Activated CD4-positive, alpha-beta memory T cell treated with anti-CD3 and anti-CD28 coated beads for 36 hours (primary cell): Measurements from ENCODE around the gene POLR1G. TPM values are rescaled to one million over a fixed set of nuclear protein-coding genes. Genes with fewer than 3 reads are reported as not detected.

ENCODE experiments used
- CTCF ChIA-PET: fragments of 350-600 bp; sonication (Branson Sonifier 250); formaldehyde crosslinking; loops from one replicate; lab custom pipeline; 2021; ENCODE audit warnings: antibody characterized with exemption, inconsistent platforms; lab: Charles Lee
- POLR2A ChIA-PET: fragments of 350-600 bp; sonication (Branson Sonifier 250); formaldehyde crosslinking; loops from one replicate; lab custom pipeline; 2021; ENCODE audit warnings: antibody characterized with exemption; lab: Charles Lee
- DNase-seq: peaks from one replicate; pipeline ENCODE4 v3.0.0-alpha.2; 2020
- H3K27ac Mint-ChIP-seq: one replicate; pipeline ENCODE4 v1.8.0; 2021; ENCODE audit warnings: mixed read lengths
- H3K27me3 Mint-ChIP-seq: one replicate; pipeline ENCODE4 v1.8.0; 2021; ENCODE audit warnings: mixed read lengths
- H3K36me3 Mint-ChIP-seq: one replicate; pipeline ENCODE4 v1.8.0; 2021; ENCODE audit warnings: mixed read lengths
- H3K4me1 Mint-ChIP-seq: one replicate; pipeline ENCODE4 v1.8.0; 2021; ENCODE audit warnings: low read depth, mixed read lengths
- H3K4me3 Mint-ChIP-seq: one replicate; pipeline ENCODE4 v1.8.0; 2021; ENCODE audit warnings: mild to moderate bottlenecking, mixed read lengths
- H3K9me3 Mint-ChIP-seq: one replicate; pipeline ENCODE4 v1.8.0; 2021; ENCODE audit warnings: mixed read lengths
- intact Hi-C: fragments of 100-400 bp; cut with micrococcal nuclease; formaldehyde crosslinking; loops from one replicate; pipeline ENCODE4 v1.15.1; 2023
- microRNA-seq: library from miRNA; unstranded; fragments of <30 nt; microRNA quantifications from one replicate; pipeline ENCODE4 v1.2.0, GENCODE V29; 2022; ENCODE audit warnings: borderline number of aligned reads, borderline microRNAs expressed, borderline replicate concordance
- total RNA-seq, 2 experiments: library from RNA; stranded (reverse); gene quantifications; one replicate each; pipeline ENCODE4 v1.2.3, GENCODE V29; 2021

POLR1G gene
- total RNA-seq, 2 experiments from 2014 or later: 11.1 to 12.6 TPM

GRCh38 chr19:45450012-45450333, 43.5 kb downstream of the POLR1G start:
- H3K4me3 Mint-ChIP-seq: peak overlapping the region; percentile 95
- ChIA-PET POLR2A (interaction anchor here (1.2 to 2.1 kb wide), 4 partner anchors 10 to 29 kb away, joined by 3 to 11 read pairs (median 8); partner anchors contain the start of gene FOSB), CTCF (interaction anchor here (1.0 to 4.4 kb wide), 5 partner anchors 11 to 244 kb away, joined by 3 to 41 read pairs (median 12); no protein-coding TSS in a partner anchor)
- peak overlapping the region; percentile 93 for H3K27ac Mint-ChIP-seq
- peaks cover 4% of the 10 kb centered on the region for H3K36me3 Mint-ChIP-seq
- intact Hi-C loops: loop anchor here (1.0 kb wide), 3 partner anchors 17 to 218 kb away; partner anchors contain the start of genes FOSB and GIPR
- peaks cover 2% of the 10 kb centered on the region for H3K9me3 Mint-ChIP-seq
- H3K27me3 Mint-ChIP-seq: no peaks in the 10 kb centered on the region
- peaks cover 44% of the 10 kb centered on the region for H3K4me1 Mint-ChIP-seq
- DNase-seq: no peak

DNA sequence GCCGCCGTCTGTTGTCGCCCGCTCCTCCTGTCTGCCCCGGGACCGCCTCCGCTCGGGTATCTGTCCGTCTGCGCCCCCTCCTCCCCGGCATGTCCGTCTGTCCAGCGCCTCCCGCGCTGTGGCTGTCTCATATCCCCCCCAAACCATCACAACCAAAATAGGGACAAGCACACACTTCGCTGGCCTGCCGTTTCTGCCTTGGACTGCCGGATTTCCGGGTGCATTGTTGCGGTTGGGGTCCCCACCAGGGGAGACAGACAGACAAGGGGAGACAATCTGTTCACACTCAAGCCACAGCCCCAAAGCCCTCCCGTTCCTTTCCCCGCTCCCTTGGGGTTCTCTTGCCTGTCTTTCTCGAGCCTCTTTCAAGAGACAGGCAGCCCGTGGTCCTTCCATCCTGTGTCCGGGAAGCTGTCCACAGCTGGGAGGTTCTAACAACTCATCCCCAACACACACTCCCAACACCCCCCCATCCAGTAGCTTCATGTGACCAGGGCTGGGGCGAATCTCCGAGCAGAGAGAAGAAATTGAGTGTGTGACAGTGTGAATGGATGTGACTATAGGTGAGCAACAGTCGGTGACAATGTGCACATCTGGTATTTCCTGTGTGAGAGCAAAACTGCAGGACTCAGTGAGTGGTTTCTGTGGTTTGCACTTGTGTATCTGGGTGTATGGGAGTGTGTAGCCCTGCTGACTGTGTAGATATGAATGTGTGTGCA, 44.8 kb downstream of the POLR1G start:
- intact Hi-C loops: no loop called here
- POLR2A ChIA-PET: interaction anchor here (0.6 to 2.1 kb wide), 5 partner anchors 16 to 181 kb away, joined by 3 to 18 read pairs (median 3); partner anchors contain the start of gene FOSB
- Mint-ChIP-seq H3K9me3 (peaks cover 2% of the 10 kb centered on the region), H3K4me3 (peak overlapping the region; percentile 72), H3K36me3 (peaks cover 4% of the 10 kb centered on the region), H3K27me3 (no peaks in the 10 kb centered on the region), H3K27ac (peak overlapping the region; percentile 70), H3K4me1 (peaks cover 49% of the 10 kb centered on the region)
- CTCF ChIA-PET: interaction anchor here (0.6 to 2.0 kb wide), 4 partner anchors 11 to 34 kb away, joined by 3 to 11 read pairs (median 4); no protein-coding TSS in a partner anchor
- DNase-seq: peak; percentile 67

DNA sequence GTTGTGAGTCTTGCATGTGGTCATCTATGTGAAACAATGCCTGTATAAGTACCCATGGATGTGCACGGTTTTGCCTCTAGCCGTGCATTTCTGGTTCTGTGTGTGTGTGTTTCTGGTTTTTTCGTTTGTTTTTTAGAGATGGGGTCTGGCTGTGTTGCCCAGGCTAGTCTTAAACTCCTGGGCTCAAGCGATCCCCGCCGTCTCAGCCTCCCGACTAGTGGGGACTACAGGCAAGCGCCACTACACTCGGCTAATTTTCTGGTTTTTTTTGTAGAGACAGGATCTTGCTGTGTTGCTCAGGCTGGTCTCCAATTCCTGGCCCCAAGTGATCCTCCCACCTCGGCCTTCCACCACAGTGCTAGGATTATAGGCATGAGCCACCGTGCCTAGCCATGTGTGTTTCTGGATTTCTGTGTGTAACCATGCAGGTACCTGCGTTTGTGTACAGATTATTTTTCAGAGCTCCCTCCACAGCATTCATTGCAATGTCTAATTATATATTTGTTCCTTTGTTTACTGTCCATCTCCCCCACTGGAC, 45.5 kb downstream of the POLR1G start:
- H3K4me3 Mint-ChIP-seq: peak overlapping the region; percentile 72
- H3K27ac Mint-ChIP-seq: peak overlapping the region; percentile 70
- intact Hi-C loops: no loop called here
- H3K36me3 Mint-ChIP-seq: peaks cover 4% of the 10 kb centered on the region
- peaks cover 49% of the 10 kb centered on the region for H3K4me1 Mint-ChIP-seq
- peaks cover 2% of the 10 kb centered on the region for H3K9me3 Mint-ChIP-seq
- POLR2A ChIA-PET: interaction anchor here (1.0 to 2.1 kb wide), 4 partner anchors 16 to 28 kb away, joined by 3 to 18 read pairs (median 6); partner anchors contain the start of gene FOSB
- H3K27me3 Mint-ChIP-seq: no peaks in the 10 kb centered on the region
- CTCF ChIA-PET: interaction anchor here (0.9 to 2.0 kb wide), 4 partner anchors 12 to 34 kb away, joined by 3 to 11 read pairs (median 5); no protein-coding TSS in a partner anchor
- no peak for DNase-seq

DNA sequence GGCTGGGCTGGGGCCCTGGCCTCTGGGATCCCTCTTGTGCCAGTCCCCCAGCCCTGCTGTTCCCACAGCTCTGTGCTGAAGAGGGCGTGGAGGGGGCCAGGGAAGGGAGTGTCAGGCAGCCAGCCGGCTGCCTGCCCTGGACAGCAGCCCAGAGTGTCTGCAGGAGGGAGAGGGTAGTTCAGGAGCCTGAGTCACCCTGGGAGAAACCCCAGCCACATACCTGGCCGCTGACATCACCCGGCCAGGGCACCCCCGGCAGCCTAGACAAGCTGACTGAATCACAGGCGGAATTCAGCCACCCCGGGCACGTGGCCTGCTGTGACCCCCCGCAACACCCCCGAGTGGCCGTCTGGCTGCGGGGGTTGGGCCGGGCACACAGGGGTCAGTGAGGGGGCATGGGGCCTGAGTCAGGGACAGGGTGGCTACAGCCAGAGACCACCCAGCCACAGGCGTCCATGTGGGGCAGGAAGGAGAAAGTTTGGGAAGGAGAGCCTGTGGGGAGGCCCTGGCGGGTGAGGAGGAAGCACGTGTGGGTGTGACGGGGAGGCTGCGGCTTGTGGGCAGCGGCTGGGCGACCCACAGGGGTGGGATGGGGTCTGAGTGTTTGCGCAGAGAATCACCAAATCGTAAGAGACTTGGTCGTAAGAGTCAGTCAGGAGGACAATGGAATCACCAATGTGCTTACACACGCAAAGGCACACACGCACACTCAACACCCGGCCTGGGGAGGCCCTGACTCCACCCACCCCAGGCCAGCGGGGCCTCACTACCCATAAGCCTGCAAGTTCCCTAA, 49.5 kb downstream of the POLR1G start:
- no peaks in the 10 kb centered on the region for H3K36me3 Mint-ChIP-seq
- peak overlapping the region; percentile 56 for H3K27ac Mint-ChIP-seq
- H3K4me1 Mint-ChIP-seq: peaks cover 29% of the 10 kb centered on the region
- H3K9me3 Mint-ChIP-seq: peaks cover 2% of the 10 kb centered on the region
- intact Hi-C loops: no loop called here
- H3K4me3 Mint-ChIP-seq: no peak overlapping the region
- H3K27me3 Mint-ChIP-seq: no peaks in the 10 kb centered on the region
- ChIA-PET CTCF (interaction anchor here (0.6 to 3.3 kb wide), 9 partner anchors 10 to 1402 kb away, joined by 3 to 18 read pairs (median 3); partner anchors contain the start of gene FOSB), POLR2A (interaction anchor here (0.6 to 2.5 kb wide), 4 partner anchors 10 to 53 kb away, joined by 3 to 18 read pairs (median 4); partner anchors contain the start of gene FOSB)
- peak; percentile 84 for DNase-seq

- no peak overlapping the region for H3K4me3 Mint-ChIP-seq
- no peak for DNase-seq
- H3K4me1 Mint-ChIP-seq: peaks cover 24% of the 10 kb centered on the region
- POLR2A ChIA-PET: interaction anchor here (0.6 to 2.5 kb wide), 4 partner anchors 9 to 53 kb away, joined by 3 to 18 read pairs (median 4); partner anchors contain the start of gene FOSB
- peak overlapping the region; percentile 23 for H3K27ac Mint-ChIP-seq
- no peaks in the 10 kb centered on the region for H3K27me3 Mint-ChIP-seq
- CTCF ChIA-PET: interaction anchor here (0.6 to 3.3 kb wide), 7 partner anchors 10 to 1402 kb away, joined by 3 to 18 read pairs (median 3); partner anchors contain the start of gene FOSB
- H3K36me3 Mint-ChIP-seq: no peaks in the 10 kb centered on the region
- intact Hi-C loops: no loop called here
- H3K9me3 Mint-ChIP-seq: peaks cover 2% of the 10 kb centered on the region
Measured at GRCh38 chr19:45456500-45456815, 50.0 kb downstream of the POLR1G start.

GRCh38 chr19:45457776-45458175, 51.3 kb downstream of the POLR1G start:
- ChIA-PET POLR2A (no interaction called here), CTCF (no interaction called here)
- intact Hi-C loops: no loop called here

More at GRCh38 chr19:45457776-45458175, 51.3 kb downstream of the POLR1G start:
- no peak for DNase-seq
- Mint-ChIP-seq H3K27me3 (no peaks in the 10 kb centered on the region), H3K27ac (no peak overlapping the region), H3K9me3 (no peaks in the 10 kb centered on the region), H3K36me3 (no peaks in the 10 kb centered on the region), H3K4me1 (peaks cover 14% of the 10 kb centered on the region), H3K4me3 (no peak overlapping the region)

Small RNAs within 50 kb of the gene (microRNA-seq; reads per million reads assigned to microRNA genes)
- not detected for gene MIR6088

Other genes with a start within 250 kb of the POLR1G start
- under 1 TPM; 0.10 to 0.22 TPM for gene NKPD1, start 245.7 kb upstream of the POLR1G start, total RNA-seq
- 10 to 100 TPM; 35.1 to 39.9 TPM for gene TRAPPC6A, start 228.4 kb upstream of the POLR1G start, total RNA-seq
- gene BLOC1S3, start 227.9 kb upstream of the POLR1G start, total RNA-seq: 10 to 100 TPM; 10.4 to 11.8 TPM
- not detected for gene EXOC3L2, start 161.2 kb upstream of the POLR1G start, total RNA-seq
- 10 to 100 TPM; 20.3 to 21.6 TPM for gene MARK4, start 155.4 kb upstream of the POLR1G start, total RNA-seq
- gene CKM, start 83.8 kb upstream of the POLR1G start, total RNA-seq: not detected
- gene KLC3, start 65.9 kb upstream of the POLR1G start, total RNA-seq: not detected
- gene ERCC2, start 36.1 kb upstream of the POLR1G start, total RNA-seq: 10 to 100 TPM; 27.2 to 27.4 TPM
- gene PPP1R13L, start 1.6 kb upstream of the POLR1G start, total RNA-seq: 1 to 10 TPM; 8.1 to 9.2 TPM
- 10 to 100 TPM; 59.4 to 59.7 TPM for gene ERCC1, start 17.3 kb downstream of the POLR1G start, total RNA-seq
- gene FOSB, start 61.4 kb downstream of the POLR1G start, total RNA-seq: 1 to 10 TPM; 3.7 to 5.9 TPM
- gene RTN2, start 90.4 kb downstream of the POLR1G start, total RNA-seq: 1 to 10 TPM; 1.5 to 2.2 TPM
- 1 to 10 TPM; 3.5 to 3.6 TPM for gene PPM1N, start 91.8 kb downstream of the POLR1G start, total RNA-seq
- gene VASP, start 100.8 kb downstream of the POLR1G start, total RNA-seq: 100 to 1,000 TPM; 167 to 174 TPM
- 10 to 100 TPM; 10.8 to 11.0 TPM for gene OPA3, start 178.2 kb downstream of the POLR1G start, total RNA-seq
- not detected for gene GPR4, start 195.6 kb downstream of the POLR1G start, total RNA-seq
- gene EML2, start 232.8 kb downstream of the POLR1G start, total RNA-seq: 100 to 1,000 TPM; 159 to 183 TPM